HG03354 (cell line): ENCODE data around the gene TMEM139.
"Not testable (repeated sequence)": the region's sequence is repeated elsewhere in the genome, so short reads cannot be mapped to it uniquely, and the experiment has no call there.

Experiments
- ATAC-seq: cut with Tn5 transposase; IDR thresholded peaks from one replicate; pipeline ENCODE4 v1.9.1; 2021; ENCODE audit warnings: mild to moderate bottlenecking; ENCODE audit not compliant: unreplicated experiment, poor library complexity, severe bottlenecking

The TMEM139 gene

DNA sequence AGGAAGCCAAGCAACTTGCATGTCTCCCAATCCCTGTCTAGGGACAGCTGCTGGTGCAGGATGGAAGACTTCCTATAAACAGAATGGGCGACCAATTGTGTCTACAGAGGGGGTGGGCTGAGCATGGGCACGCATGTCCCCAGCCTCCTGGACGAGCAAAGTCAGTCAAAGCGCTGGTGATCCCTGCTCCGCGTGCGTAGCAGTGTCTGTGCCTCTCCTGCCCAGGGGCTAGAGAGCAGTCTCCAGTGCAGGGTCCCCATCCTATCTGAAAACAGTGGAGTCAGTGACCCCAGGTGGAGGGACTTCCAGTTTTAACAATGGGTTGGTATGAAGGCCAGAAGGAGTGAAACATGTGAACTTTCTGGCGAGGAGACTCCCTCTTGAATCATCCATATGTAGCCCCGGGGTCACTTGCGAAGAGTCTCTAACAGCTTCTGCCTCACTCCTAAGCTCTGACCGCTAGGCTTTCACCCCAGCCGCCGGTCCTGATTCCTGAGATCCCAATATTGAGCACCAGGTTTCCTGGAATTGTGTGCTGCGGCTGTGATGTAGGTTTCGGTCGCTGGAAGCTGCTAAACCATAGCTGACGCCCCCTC lies 2.7 kb downstream of the TMEM139 start:
- ATAC-seq: no peak

DNA sequence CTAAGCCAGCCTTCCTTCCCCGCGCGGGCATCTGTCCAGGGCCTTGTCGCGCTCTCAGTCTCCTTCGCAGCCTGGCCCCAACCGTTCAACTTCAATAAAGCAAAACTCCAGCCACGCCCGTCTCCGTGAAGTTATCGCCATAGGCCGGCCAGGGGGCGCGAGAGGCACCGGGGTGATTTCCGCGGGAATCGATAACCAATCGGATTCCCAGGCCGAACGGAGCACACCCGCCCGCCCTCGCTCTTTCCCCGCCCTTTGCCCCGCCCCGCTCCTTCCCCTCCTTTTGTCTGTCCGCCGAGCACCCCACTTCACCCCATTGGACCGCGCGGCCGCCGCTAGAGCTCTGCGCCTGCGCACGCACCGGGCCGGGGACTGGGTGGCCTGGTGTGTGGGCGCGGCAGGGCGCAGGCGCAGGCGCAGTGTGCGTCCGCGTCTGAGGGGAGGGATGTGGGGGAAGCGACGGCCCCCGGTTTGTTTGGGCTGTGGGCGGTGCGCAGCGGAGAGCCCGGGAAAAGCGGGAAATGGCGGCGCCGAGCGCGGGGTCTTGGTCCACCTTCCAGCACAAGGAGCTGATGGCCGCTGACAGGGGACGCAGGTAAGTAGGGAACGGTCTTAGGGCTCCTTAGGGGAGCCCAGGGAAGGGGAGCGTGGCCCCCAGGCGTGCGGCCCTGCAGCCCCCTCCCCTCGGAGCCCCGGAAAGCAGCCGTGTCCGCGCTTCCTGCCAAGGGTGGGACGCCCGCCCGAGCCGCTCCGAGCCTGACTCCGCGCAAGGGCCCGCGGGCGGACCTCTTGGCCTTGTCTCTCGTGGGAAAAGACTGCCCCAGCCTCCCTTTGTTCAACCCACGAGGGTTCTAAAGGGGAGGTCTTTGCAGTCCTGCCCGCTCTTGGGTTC lies 3.4 kb downstream of the TMEM139 start, which contains the start of gene CASP2:
Gene CASP2, plus strand, starts transcription at position 417 of the 892 bp plus-strand sequence. Its CDS starts 105 bp downstream, at position 522.
- ATAC-seq: peak; percentile 85

DNA sequence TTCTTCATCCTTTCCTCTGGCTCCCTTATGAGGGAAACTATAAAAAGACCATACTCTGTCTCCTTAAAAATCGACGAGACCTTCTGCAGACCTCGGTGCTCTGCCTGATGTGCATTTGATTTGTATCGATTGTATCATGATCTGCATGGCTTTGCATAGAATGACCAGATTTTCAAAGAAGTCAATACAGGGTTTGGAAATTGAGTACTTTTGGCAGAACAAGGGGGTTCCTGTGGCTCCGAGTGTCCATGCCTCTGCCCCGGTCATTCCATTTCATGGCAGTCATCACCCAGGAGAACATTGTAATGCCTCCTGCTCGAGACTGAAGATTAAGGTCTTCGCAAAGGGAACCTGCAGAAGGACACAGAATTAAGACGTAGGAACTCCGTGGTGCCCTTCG lies 4.1 kb downstream of the TMEM139 start:
- ATAC-seq: no peak

DNA sequence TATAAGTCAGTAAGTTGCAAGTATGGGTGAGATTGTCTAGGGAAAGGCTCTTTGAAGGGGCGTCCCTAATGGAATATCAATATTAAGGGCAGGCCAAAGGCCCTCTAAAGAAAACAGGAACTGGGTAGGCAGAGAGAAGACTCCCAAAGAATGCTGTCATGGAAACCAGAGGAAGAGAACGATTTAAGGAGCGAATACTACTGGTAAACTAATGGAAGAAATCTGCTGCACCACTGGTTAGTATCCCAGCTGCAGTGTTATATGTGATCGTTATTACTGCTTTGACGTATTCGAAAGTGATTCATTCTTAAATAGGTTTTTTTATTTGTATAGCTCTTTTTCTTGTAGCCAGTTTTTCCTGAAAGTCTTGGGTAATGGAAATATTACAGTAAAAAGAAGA lies 4.7 kb downstream of the TMEM139 start:
- ATAC-seq: no peak

DNA sequence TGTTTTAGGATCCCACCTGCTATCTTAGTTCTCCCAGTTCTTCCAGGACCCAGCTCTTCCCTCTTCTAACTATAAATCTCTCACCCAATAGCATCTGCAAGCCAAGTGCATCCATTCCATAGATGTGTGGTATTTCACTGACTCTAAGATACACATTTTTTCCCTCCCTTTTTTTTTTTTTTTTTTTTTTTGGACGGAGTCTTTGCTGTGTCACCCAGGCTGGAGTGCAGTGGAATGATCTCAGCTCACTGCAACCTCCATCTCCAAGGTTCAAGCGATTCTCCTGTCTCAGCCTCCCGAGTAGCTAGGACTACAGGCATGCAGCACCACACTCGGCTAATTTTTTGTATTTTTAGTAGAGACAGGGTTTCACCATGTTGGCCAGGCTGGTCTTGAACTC lies 5.1 kb downstream of the TMEM139 start:
- not testable (repeated sequence) for ATAC-seq

DNA sequence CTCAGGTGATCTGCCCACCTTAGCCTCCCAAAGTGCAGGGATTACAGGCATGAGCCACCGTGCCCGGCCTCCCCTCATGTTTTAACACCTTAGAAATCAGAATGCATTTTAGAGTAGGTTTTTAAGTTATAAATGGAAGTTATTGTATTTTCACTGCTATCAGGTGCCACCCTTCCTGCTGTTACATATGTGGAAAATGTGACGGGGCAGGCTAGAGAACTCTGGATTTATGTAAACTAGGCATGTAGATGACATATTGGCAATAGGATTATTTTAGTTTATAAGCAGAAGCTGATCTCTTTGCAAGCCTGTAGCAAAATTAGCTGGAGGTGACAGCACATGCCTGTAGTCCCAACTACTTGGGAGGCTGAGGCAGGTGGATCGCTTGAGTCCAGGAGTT lies 5.5 kb downstream of the TMEM139 start:
- ATAC-seq: no peak

DNA sequence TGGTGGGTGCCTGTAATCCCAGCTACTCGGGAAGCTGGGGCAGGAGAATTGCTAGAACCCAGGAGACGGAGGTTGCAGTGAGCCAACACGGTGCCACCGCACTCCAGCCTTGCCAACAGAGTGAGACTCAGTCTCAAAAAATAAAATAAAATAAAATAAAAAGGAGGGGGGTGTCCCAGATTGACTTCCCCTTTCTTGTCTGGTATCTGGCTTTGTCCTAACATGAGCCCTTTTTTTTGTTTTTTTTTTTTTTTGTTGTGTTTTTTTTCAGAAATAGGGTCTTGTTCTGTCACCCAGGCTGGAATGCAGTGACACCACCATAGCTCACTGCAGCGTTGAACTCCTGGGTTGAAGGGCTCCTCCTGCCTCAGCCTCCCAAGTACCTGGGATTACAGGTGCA lies 8.1 kb downstream of the TMEM139 start:
- ATAC-seq: no peak

DNA sequence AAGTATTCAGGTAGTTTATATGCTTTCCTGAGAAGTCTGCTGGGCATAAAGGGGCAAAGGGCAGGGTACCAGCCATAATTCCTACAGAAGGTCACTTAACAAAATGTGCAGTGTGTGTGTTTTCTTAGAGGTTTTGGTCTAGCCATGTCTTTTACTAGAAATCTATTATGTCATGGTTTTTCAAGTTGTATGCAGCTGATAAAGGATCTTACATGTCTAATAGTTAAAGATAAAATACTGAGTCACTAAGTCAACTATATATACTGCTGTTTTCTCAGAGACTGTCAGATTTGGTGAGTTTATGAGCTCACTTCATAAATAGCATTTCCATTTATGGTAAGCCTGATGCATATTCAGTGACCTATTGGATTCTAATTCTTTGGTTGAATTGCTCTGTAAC lies 11.1 kb downstream of the TMEM139 start:
- ATAC-seq: no peak

DNA sequence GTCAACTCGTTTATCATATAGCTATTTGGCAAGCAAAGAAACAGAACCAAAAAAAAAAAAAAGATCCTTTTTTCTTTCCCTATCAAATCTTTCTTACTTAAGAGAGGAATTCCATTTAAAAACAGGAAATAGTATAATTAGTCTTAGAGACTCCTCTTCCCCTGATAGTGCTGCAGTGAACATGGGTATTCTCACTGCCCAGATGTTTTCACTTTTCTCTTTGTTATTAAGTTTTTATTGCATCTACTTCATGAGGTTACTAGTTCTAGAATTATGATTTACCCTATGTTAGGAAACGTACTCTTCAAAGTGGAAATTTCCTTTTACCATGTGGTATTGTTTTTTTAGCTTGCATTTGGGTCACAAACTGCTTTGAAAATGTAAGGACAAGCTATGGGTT lies 11.9 kb downstream of the TMEM139 start:
- no peak for ATAC-seq

DNA sequence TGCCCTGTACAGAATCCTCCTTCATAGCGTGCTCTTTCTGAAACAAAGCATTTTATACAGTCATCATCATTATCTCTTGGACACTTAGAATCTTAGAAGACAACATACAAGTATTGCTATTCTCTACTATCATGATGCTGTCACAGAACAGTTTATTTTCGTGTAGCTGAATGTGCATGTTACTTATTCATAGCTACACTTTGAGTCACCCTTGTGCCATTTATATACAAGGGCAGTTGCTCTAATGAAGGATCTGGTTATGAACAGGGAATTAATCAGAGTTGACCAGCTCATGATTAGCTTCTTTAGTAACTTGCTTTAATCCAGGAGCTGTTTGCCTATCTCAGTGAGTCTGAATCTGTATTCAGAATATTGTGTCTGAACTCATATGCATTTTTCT lies 14.6 kb downstream of the TMEM139 start:
- ATAC-seq: no peak

DNA sequence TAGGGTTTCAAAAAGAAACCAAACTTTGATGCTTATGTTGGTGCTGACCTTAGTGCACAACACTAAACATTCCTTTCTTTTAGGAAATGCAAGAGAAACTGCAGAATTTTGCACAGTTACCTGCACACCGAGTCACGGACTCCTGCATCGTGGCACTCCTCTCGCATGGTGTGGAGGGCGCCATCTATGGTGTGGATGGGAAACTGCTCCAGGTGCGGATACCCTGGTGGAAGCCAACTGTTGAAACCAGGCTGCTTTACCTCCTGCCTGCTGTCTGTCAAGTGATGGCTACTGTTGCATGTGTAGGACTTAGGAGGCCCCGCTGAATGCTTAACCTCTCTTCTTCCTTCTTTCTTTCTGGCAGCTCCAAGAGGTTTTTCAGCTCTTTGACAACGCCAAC lies 15.1 kb downstream of the TMEM139 start:
- peak; percentile 67 for ATAC-seq

DNA sequence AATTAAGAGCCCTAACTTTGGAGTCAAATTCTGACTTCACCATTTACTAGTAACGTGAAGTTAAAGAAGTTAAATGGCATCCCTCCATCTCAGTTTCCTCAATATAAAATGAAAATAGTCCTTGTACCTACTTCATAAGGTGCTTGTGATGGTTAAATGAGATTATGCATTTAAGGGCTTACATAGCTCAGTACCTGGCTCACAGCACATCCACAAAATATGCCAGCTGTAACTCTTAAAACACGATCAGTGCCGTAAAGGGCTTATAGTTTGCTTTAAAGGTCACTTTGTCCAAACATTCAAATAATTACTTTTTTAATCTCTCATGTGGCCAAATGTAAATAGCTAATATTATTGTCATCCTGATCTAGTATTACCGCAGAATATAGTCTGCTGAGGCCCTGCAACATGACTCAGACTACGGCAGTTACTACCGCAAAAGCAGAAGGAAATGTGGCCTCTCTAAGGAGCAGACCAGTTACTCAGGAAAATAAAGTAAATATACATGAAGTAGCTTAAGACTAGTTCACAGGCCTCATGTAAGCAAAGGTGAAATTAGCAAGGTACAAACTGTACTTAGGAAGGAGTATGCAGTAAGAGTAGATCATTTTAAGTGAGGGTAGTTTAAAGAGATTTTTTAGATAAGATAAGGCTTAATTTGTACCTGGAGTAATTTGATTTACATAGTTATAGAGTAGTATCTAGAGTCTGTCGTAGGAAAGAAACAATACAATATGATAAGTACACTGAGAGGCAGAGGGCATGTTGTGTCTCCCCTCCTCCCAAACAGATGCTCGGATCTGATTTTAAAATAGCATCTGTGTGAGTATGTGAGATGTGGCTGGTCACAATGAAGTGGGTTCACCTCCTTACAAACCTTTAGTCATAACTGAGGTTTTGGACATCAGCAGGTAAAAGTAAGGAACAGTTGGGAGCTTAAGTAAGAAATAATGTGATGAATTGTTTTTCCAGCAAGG lies 16.5 kb downstream of the TMEM139 start:
- no peak for ATAC-seq

DNA sequence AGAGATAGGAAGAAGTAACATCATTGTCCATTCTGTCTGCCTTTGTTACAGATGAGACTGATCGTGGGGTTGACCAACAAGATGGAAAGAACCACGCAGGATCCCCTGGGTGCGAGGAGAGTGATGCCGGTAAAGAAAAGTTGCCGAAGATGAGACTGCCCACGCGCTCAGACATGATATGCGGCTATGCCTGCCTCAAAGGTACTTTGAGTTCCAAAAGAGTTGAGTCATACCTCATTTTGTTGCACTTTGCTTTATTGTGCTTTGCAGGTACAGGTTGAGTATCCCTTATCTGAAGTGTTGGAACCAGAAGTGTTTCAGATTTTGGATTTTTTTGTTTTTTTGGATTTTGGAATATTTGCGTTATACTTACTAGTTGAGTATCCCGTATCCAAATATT lies 19.0 kb downstream of the TMEM139 start:
- no peak for ATAC-seq

DNA sequence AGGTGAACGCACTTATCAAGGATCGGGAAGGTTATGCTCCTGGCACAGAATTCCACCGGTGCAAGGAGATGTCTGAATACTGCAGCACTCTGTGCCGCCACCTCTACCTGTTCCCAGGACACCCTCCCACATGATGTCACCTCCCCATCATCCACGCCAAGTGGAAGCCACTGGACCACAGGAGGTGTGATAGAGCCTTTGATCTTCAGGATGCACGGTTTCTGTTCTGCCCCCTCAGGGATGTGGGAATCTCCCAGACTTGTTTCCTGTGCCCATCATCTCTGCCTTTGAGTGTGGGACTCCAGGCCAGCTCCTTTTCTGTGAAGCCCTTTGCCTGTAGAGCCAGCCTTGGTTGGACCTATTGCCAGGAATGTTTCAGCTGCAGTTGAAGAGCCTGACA lies 20.2 kb downstream of the TMEM139 start:
- ATAC-seq: no peak

DNA sequence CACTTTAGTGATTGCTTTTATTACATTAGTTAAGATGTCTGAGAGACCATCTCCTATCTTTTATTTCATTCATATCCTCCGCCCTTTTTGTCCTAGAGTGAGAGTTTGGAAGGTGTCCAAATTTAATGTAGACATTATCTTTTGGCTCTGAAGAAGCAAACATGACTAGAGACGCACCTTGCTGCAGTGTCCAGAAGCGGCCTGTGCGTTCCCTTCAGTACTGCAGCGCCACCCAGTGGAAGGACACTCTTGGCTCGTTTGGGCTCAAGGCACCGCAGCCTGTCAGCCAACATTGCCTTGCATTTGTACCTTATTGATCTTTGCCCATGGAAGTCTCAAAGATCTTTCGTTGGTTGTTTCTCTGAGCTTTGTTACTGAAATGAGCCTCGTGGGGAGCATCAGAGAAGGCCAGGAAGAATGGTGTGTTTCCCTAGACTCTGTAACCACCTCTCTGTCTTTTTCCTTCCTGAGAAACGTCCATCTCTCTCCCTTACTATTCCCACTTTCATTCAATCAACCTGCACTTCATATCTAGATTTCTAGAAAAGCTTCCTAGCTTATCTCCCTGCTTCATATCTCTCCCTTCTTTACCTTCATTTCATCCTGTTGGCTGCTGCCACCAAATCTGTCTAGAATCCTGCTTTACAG lies 20.8 kb downstream of the TMEM139 start:
- ATAC-seq: peak; percentile 54

DNA sequence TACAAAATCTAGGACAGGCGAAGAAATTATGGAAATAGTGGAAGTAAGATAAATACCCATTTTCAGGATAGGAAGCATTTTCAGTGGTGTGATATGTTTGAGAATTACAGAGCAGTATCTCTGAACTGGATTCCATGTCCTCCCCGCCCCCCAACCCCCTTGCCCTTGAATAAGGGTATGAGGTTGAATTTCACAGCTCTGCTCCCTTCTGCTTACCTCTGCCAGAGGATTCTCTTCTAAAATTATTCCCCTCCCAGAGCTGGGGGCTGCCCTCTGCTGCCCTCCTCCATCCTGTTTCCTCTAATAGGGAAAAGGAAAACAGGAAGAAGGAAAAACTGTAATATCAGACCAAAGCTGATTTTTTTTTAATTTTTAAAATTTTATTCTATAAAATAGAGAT lies 23.9 kb downstream of the TMEM139 start:
- ATAC-seq: no peak

DNA sequence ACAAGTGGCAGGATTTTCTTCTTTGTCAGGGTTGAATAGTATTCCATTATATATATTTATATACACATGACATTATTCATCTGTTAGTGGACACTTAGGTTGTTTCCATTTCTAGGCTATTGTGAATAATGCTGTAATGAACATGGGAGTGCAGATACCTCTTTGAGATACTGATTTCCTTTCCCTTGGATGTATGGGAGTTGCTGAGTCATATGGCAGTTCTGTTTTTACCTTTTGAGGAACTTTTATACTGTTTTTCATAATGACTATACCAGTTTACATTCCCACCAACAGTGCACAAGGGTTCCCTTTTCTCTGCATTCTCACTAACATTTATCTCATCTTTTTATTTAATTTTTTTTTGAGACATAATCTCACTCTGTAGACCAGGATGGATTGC lies 29.4 kb downstream of the TMEM139 start:
- no peak for ATAC-seq

DNA sequence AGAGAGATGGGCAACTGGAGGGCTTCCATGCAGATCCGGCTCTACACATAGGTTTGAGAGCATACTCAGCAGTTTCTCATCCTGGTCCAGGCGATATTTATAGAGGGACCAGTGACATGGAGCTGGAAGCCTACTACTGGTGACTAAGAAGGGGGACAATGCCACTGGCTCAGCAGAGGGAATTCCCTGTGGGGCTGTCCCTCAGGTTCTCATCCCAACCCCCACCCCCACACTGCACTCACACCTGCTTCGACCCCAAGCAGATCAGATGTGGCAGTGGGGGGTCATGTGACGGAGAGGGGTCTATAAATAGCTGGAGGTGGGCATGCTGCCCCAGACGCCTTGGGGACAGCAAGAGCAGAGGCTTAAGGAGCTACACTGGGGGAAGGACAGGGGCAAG lies 31.0 kb downstream of the TMEM139 start, which contains the start of gene CLCN1:
Gene CLCN1, plus strand, starts transcription at position 336 of the 400 bp plus-strand sequence. CDS start 102 bp downstream, outside the sequence.
- ATAC-seq: no peak

DNA sequence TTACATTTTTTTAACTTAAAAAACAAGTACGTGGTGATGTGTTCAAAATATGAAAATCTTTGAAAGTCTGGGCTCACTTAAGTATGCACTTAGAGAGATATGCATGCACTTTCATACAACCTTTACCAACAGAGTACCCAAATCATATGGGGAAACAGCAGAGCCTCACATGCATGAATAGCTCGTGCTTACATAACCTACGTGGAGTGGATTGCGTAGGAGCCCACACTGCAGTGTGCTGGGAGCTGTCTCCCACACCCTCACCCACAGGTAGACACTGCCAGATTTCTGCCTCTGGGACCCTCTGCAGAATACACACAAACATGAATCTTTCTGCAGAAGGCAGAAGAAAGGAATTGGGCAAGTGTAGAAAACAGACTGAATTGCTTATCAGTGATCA lies 31.7 kb downstream of the TMEM139 start:
- no peak for ATAC-seq

DNA sequence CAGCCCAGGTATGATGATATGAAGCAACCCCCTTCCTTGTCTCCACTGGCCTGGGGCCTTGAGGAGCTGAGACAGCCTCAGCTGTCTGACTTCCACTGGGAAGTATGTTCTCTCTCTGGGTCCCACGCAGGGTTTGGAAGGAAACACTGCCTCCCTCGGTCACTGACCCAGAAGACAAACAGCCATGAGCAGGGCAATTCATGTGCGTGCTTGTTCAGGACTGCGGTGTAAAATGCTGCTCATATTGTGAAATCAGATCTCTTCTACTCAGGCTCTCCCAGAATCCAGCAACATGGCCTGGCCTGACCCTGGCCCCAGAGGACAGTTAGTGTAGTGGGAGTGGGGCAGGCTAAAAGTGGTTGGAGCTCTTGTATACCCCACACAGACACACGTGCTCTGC lies 33.9 kb downstream of the TMEM139 start:
- no peak for ATAC-seq
